Panc1 (cell line): ENCODE data around the gene SYT1.

Experiments
- CTCF ChIP-seq: fragments of 450-650 bp; IDR thresholded peaks from 2 replicates; pipeline ENCODE4 v1.5.1; 2017; ENCODE audit warnings: mild to moderate bottlenecking
- POLR2AphosphoS5 ChIP-seq: IDR thresholded peaks from 2 replicates; pipeline ENCODE4 v1.6.1; 2012; ENCODE audit warnings: mild to moderate bottlenecking, low read depth, low read length, moderate library complexity
- REST ChIP-seq, 2 experiments: IDR thresholded peaks; 2 replicates each; pipeline ENCODE4 v1.6.1; 2011 to 2012; ENCODE audit warnings: low read depth in 2 of 2, control low read depth in 1 of 2, low read length in 1 of 2, mild to moderate bottlenecking in 1 of 2, moderate library complexity in 1 of 2; ENCODE audit not compliant: insufficient read depth in 1 of 2
- SIN3A ChIP-seq: IDR thresholded peaks from 2 replicates; pipeline ENCODE4 v1.6.1; 2012; ENCODE audit warnings: low read depth, mild to moderate bottlenecking, low read length, moderate library complexity, borderline replicate concordance; ENCODE audit not compliant: insufficient read depth

GRCh38 chr12:79275631-79276030 is 411.1 kb downstream of the SYT1 start:
- TF ChIP-seq CTCF (no peak), SIN3A (no peak), POLR2AphosphoS5 (no peak), REST (IDR thresholded peaks at IDR 0.05; ENCODE audit: insufficient read depth in 1 of 2, low read depth in 2 of 2, low read length in 1 of 2) (no peak)
